ENCODE results near the gene KANSL1L. TPM values are rescaled to one million over a fixed set of nuclear protein-coding genes. Genes with fewer than 3 reads are reported as not detected.

Gene KANSL1L
- total and polyA plus RNA-seq, 9 of the 15 experiments (the other 6 are each of a cell fraction or from before 2014, with no cell fraction given) = 1.3 to 6.7 (median 2.4) TPM

GRCh38 chr2:210158236-210158635, 13.0 kb downstream of the KANSL1L start (continued):
- no peak for TF ChIP-seq SIN3B (IDR thresholded peaks at IDR 0.05; ENCODE audit: low read depth)

- Histone ChIP-seq H3K27ac (ENCODE audit: extremely low read depth, low read depth, low read length) (no peak overlapping the region), H3K4me3 (no peak overlapping the region), H4K20me1 (replicated peaks; ENCODE audit: control insufficient read depth, insufficient read depth, low read length) (no peaks in the 10 kb centered on the region), H3K36me3 (ENCODE audit: control insufficient read depth, insufficient read depth, low read length) (no peaks in the 10 kb centered on the region), H3K9me3 (replicated peaks; ENCODE audit: control insufficient read depth, insufficient read depth, low read depth, low read length) (no peaks in the 10 kb centered on the region), H3K4me2 (ENCODE audit: insufficient read depth, low read length) (no peak overlapping the region), H3K79me2 (ENCODE audit: control insufficient read depth, insufficient read depth, low read length) (no peaks in the 10 kb centered on the region), H3K4me1 (replicated peaks in 1 of 2; ENCODE audit: control insufficient read depth in 2 of 2, insufficient read depth in 2 of 2, low read length in 2 of 2) (no peaks in the 10 kb centered on the region), H2AFZ (ENCODE audit: low read depth, low read length) (no peak overlapping the region), H3K9me1 (ENCODE audit: control insufficient read depth, insufficient read depth, low read length) (no peaks in the 10 kb centered on the region), H3K27me3 (ENCODE audit: control insufficient read depth in 2 of 2, insufficient read depth in 2 of 2, low read length in 2 of 2) (no peaks in the 10 kb centered on the region), H3K9ac (ENCODE audit: insufficient read depth in 1 of 2, low read depth in 2 of 2, low read length in 2 of 2) (no peak overlapping the region)
- in situ Hi-C loops (cut with MboI) (no loop called here), intact Hi-C loops (cut with micrococcal nuclease) (no loop called here)
- ATAC-seq (no peak), FAIRE-seq (no peak), DNase-seq (ENCODE audit: extremely low read depth in 1 of 4, low spot score in 3 of 4) (no peak)
- ChIA-PET CTCF (ENCODE audit: low intra/inter-chr PET ratio) (no interaction called here), POLR2A (no interaction called here)
- 52% methylated on average over 2 of the region's 3 CpGs for WGBS (ENCODE audit: insufficient coverage, low coverage, missing lambda C conversion rate)
- BruUV-seq (replicated peaks) = no TSS peak
- TF ChIP-seq ZBTB40 (IDR thresholded peaks at IDR 0.05) (no peak), ZBTB40 (CRISPR knock-in tag; IDR thresholded peaks at IDR 0.05) (no peak), POLR2G (IDR thresholded peaks at IDR 0.05; ENCODE audit: low read depth, low read length) (no peak), ZBTB7A (IDR thresholded peaks at IDR 0.05; ENCODE audit: borderline replicate concordance, control insufficient read depth, low read depth, low read length) (no peak), SRSF7 (optimal IDR thresholded peaks at IDR 0.05; ENCODE audit: low read depth, low read length) (no peak), MCM3 (IDR thresholded peaks at IDR 0.05) (no peak), ZNF655 (CRISPR knock-in tag; IDR thresholded peaks at IDR 0.05) (no peak), MXI1 (IDR thresholded peaks at IDR 0.05; ENCODE audit: low read depth, low read length) (no peak), ATF1 (CRISPR knock-in tag; IDR thresholded peaks at IDR 0.05) (no peak), ATF1 (tag; IDR thresholded peaks at IDR 0.05) (no peak), BACH1 (tag; IDR thresholded peaks at IDR 0.05) (no peak), CHD1 (IDR thresholded peaks at IDR 0.05; ENCODE audit: low read length) (no peak), ZNF717 (CRISPR knock-in tag; IDR thresholded peaks at IDR 0.05) (no peak)
These were observed 13.7 kb downstream of the KANSL1L start for GRCh38 chr2:210157526-210157925.

Measured in K562 (cell line).